HEK293 (cell line): ENCODE data around the gene TET3.

ENCODE experiments used
- CTCF ChIA-PET: fragments of 350-600 bp; formaldehyde crosslinking; extraction: SDS; loops from one replicate; lab custom pipeline; 2021; ENCODE audit warnings: antibody characterized with exemption; lab: Yijun Ruan, JAX
- POLR2A ChIA-PET: fragments of 300-600 bp; formaldehyde crosslinking; extraction: SDS; loops from one replicate; lab custom pipeline; 2020; ENCODE audit warnings: antibody characterized with exemption, inconsistent platforms; lab: Yijun Ruan, JAX
- H3K27ac ChIP-seq: fragments of 200-500 bp; sonication (Bioruptor generic); 2 replicates; pipeline ENCODE4 v1.5.1; 2014; ENCODE audit warnings: low read depth, low read length, control low read depth, inconsistent platforms; ENCODE audit errors: extremely low read depth
- H3K36me3 ChIP-seq, 2 experiments: fragments of 200-500 bp in 1 of 2; sonication (Bioruptor generic) in 1 of 2; 1 replicate in 1 of 2; 2 replicates in 1 of 2; pipeline ENCODE4 v1.5.1; 2014 to 2017; ENCODE audit warnings: inconsistent platforms in 2 of 2, low read length in 2 of 2; ENCODE audit not compliant: control insufficient read depth in 2 of 2, insufficient read depth in 1 of 2
- H3K4me1 ChIP-seq: fragments of 200-500 bp; sonication (Bioruptor generic); 2 replicates; pipeline ENCODE4 v1.5.1; 2014; ENCODE audit warnings: mild to moderate bottlenecking, low read length, inconsistent platforms; ENCODE audit not compliant: control insufficient read depth, insufficient read depth
- H3K4me3 ChIP-seq: 2 replicates; pipeline ENCODE4 v1.5.1; 2011; ENCODE audit warnings: low read depth, mild to moderate bottlenecking, control low read depth, low read length, moderate library complexity
- H3K9me3 ChIP-seq: fragments of 200-500 bp; sonication (Bioruptor generic); 2 replicates; pipeline ENCODE4 v1.5.1; 2014; ENCODE audit warnings: low read depth, low read length, inconsistent platforms; ENCODE audit not compliant: control insufficient read depth, insufficient read depth
- BCL11B ChIP-seq: fragments of 450-650 bp; formaldehyde crosslinking; IDR thresholded peaks from 2 replicates; pipeline ENCODE4 v1.5.1; 2016; ENCODE audit warnings: low read depth, missing biosample characterization, missing genetic modification characterization
- KLF1 ChIP-seq: fragments of 450-650 bp; formaldehyde crosslinking; IDR thresholded peaks from 2 replicates; pipeline ENCODE4 v1.5.1; 2016; ENCODE audit warnings: missing biosample characterization, missing genetic modification characterization
- MYNN ChIP-seq: fragments of 450-650 bp; formaldehyde crosslinking; IDR thresholded peaks from 2 replicates; pipeline ENCODE4 v1.5.1; 2016; ENCODE audit warnings: missing biosample characterization, missing genetic modification characterization, borderline replicate concordance
- SP2 ChIP-seq: fragments of 450-650 bp; formaldehyde crosslinking; IDR thresholded peaks from 2 replicates; pipeline ENCODE4 v1.5.1; 2016; ENCODE audit warnings: missing biosample characterization, missing genetic modification characterization
- ZFP41 ChIP-seq: fragments of 450-650 bp; formaldehyde crosslinking; IDR thresholded peaks from 2 replicates; pipeline ENCODE4 v1.5.1; 2016; ENCODE audit warnings: missing biosample characterization, missing genetic modification characterization, borderline replicate concordance
- ZNF121 ChIP-seq: fragments of 450-650 bp; formaldehyde crosslinking; IDR thresholded peaks from 2 replicates; pipeline ENCODE4 v1.5.1; 2016; ENCODE audit warnings: missing biosample characterization, missing genetic modification characterization
- ZNF132 ChIP-seq: fragments of 450-650 bp; formaldehyde crosslinking; IDR thresholded peaks from 2 replicates; pipeline ENCODE4 v1.5.1; 2017; ENCODE audit warnings: missing biosample characterization, missing genetic modification characterization, borderline replicate concordance
- ZNF211 ChIP-seq: fragments of 450-650 bp; formaldehyde crosslinking; IDR thresholded peaks from 2 replicates; pipeline ENCODE4 v1.5.1; 2016; ENCODE audit warnings: low read depth, missing biosample characterization, missing genetic modification characterization
- ZNF248 ChIP-seq: fragments of 450-650 bp; formaldehyde crosslinking; IDR thresholded peaks from 2 replicates; pipeline ENCODE4 v1.5.1; 2017; ENCODE audit warnings: missing biosample characterization, missing genetic modification characterization
- ZNF341 ChIP-seq: fragments of 450-650 bp; formaldehyde crosslinking; IDR thresholded peaks from 2 replicates; pipeline ENCODE4; 2016; ENCODE audit warnings: low read depth, missing biosample characterization, missing genetic modification characterization
- ZNF391 ChIP-seq: fragments of 450-650 bp; formaldehyde crosslinking; IDR thresholded peaks from 2 replicates; pipeline ENCODE4 v1.5.1; 2016; ENCODE audit warnings: low read depth, missing biosample characterization, missing genetic modification characterization, borderline replicate concordance
- ZNF416 ChIP-seq: fragments of 450-650 bp; formaldehyde crosslinking; IDR thresholded peaks from 2 replicates; pipeline ENCODE4 v1.5.1; 2016; ENCODE audit warnings: missing biosample characterization, missing genetic modification characterization
- ZNF501 ChIP-seq: fragments of 450-650 bp; formaldehyde crosslinking; IDR thresholded peaks from 2 replicates; pipeline ENCODE4 v1.5.1; 2016; ENCODE audit warnings: missing biosample characterization, missing genetic modification characterization
- ZNF76 ChIP-seq: fragments of 450-650 bp; formaldehyde crosslinking; IDR thresholded peaks from 2 replicates; pipeline ENCODE4; 2016; ENCODE audit warnings: low read depth, missing biosample characterization, missing genetic modification characterization, borderline replicate concordance
- TF ChIP-seq, protein P1 (sequence below): fragments of 450-650 bp; formaldehyde crosslinking; conservative IDR thresholded peaks from 2 replicates; pipeline ENCODE4 v1.5.1; 2016; ENCODE audit warnings: low read depth, missing biosample characterization, missing genetic modification characterization
- TF ChIP-seq, protein P2 (sequence below): fragments of 450-650 bp; formaldehyde crosslinking; IDR thresholded peaks from 2 replicates; pipeline ENCODE4 v1.5.1; 2016; ENCODE audit warnings: missing biosample characterization, missing genetic modification characterization
- TF ChIP-seq, protein P3 (sequence below): fragments of 450-650 bp; formaldehyde crosslinking; IDR thresholded peaks from 2 replicates; pipeline ENCODE4 v1.5.1; 2017; ENCODE audit warnings: missing biosample characterization, missing genetic modification characterization
- TF ChIP-seq, protein P4 (sequence below): fragments of 450-650 bp; formaldehyde crosslinking; IDR thresholded peaks from 2 replicates; pipeline ENCODE4 v1.5.1; 2016; ENCODE audit warnings: missing biosample characterization, missing genetic modification characterization
- TF ChIP-seq, protein P5 (sequence below): fragments of 450-650 bp; formaldehyde crosslinking; optimal IDR thresholded peaks from 2 replicates; pipeline ENCODE3; 2016; ENCODE audit warnings: missing biosample characterization, mild to moderate bottlenecking, missing genetic modification characterization
- TF ChIP-seq, protein P6 (sequence below): fragments of 450-650 bp; IDR thresholded peaks from 2 replicates; pipeline ENCODE4 v1.5.1; 2018; ENCODE audit warnings: missing biosample characterization, missing genetic modification characterization

Gene TET3

DNA sequence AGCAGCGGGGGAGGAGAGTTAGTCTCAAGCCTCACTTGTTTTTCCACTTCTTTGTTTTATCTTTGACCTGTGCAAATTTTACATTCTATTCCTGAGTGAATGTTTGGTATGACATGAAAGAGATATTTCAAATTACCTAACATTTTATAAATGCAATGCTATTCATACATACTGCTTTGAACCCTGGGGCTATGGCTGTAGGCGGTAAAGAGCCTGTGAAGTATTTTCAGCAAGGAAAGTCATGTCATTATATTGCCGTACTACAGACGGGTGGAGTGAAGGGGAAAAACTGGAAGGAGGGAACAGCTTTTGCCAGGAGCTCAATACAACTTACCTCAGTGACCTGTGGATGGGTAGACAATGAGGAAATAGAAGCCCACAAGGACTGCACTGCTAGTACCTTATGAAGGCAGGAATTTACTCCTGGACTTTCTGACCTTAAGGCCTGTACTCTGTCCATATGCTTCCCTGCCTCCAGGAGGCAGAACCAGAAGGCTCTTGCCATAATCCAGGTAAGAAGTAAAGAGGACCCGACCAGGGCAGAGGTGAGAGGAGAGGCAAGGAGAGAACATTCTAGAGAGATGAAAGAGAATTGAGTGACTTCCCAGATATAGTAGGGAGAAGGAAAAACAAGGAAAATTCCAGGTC, 28.4 kb upstream of the TET3 start (continued):
- TF ChIP-seq, protein P1, sequence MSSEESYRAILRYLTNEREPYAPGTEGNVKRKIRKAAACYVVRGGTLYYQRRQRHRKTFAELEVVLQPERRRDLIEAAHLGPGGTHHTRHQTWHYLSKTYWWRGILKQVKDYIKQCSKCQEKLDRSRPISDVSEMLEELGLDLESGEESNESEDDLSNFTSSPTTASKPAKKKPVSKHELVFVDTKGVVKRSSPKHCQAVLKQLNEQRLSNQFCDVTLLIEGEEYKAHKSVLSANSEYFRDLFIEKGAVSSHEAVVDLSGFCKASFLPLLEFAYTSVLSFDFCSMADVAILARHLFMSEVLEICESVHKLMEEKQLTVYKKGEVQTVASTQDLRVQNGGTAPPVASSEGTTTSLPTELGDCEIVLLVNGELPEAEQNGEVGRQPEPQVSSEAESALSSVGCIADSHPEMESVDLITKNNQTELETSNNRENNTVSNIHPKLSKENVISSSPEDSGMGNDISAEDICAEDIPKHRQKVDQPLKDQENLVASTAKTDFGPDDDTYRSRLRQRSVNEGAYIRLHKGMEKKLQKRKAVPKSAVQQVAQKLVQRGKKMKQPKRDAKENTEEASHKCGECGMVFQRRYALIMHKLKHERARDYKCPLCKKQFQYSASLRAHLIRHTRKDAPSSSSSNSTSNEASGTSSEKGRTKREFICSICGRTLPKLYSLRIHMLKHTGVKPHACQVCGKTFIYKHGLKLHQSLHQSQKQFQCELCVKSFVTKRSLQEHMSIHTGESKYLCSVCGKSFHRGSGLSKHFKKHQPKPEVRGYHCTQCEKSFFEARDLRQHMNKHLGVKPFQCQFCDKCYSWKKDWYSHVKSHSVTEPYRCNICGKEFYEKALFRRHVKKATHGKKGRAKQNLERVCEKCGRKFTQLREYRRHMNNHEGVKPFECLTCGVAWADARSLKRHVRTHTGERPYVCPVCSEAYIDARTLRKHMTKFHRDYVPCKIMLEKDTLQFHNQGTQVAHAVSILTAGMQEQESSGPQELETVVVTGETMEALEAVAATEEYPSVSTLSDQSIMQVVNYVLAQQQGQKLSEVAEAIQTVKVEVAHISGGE (tag by site-specific recombination): no peak
- TF ChIP-seq KLF1 (tag by site-specific recombination) (no peak), ZNF501 (tag by site-specific recombination) (no peak), ZNF391 (tag by site-specific recombination) (no peak), ZNF341 (tag by site-specific recombination) (no peak), ZFP41 (tag by site-specific recombination) (no peak), MYNN (tag by site-specific recombination) (no peak), ZNF211 (tag by site-specific recombination) (no peak)
- TF ChIP-seq, protein P2, sequence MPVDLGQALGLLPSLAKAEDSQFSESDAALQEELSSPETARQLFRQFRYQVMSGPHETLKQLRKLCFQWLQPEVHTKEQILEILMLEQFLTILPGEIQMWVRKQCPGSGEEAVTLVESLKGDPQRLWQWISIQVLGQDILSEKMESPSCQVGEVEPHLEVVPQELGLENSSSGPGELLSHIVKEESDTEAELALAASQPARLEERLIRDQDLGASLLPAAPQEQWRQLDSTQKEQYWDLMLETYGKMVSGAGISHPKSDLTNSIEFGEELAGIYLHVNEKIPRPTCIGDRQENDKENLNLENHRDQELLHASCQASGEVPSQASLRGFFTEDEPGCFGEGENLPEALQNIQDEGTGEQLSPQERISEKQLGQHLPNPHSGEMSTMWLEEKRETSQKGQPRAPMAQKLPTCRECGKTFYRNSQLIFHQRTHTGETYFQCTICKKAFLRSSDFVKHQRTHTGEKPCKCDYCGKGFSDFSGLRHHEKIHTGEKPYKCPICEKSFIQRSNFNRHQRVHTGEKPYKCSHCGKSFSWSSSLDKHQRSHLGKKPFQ (tag by site-specific recombination): no peak
- TF ChIP-seq, protein P3, sequence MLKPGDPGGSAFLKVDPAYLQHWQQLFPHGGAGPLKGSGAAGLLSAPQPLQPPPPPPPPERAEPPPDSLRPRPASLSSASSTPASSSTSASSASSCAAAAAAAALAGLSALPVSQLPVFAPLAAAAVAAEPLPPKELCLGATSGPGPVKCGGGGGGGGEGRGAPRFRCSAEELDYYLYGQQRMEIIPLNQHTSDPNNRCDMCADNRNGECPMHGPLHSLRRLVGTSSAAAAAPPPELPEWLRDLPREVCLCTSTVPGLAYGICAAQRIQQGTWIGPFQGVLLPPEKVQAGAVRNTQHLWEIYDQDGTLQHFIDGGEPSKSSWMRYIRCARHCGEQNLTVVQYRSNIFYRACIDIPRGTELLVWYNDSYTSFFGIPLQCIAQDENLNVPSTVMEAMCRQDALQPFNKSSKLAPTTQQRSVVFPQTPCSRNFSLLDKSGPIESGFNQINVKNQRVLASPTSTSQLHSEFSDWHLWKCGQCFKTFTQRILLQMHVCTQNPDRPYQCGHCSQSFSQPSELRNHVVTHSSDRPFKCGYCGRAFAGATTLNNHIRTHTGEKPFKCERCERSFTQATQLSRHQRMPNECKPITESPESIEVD (tag by site-specific recombination): no peak

DNA sequence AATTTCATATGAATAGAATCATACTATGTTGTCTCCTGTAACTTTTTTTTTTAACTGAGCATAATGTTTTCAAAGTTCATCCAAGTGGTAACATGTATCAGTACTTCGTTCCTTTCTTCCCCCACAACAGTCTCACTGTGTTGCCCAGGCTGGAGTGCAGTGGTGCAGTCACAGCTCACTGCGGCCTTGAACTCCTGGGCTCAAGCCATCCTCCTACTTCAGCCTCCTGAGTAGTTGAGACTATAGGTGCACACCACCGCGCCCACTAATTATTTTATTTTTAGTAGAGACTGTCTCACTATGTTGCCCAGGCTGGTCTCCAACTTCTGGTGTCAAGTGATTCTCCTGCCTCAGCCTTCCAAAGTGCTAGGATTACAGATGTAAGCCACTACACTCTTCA, 23.4 kb upstream of the TET3 start:
- no peaks in the 10 kb centered on the region for H3K4me1 ChIP-seq
- TF ChIP-seq, protein P4, sequence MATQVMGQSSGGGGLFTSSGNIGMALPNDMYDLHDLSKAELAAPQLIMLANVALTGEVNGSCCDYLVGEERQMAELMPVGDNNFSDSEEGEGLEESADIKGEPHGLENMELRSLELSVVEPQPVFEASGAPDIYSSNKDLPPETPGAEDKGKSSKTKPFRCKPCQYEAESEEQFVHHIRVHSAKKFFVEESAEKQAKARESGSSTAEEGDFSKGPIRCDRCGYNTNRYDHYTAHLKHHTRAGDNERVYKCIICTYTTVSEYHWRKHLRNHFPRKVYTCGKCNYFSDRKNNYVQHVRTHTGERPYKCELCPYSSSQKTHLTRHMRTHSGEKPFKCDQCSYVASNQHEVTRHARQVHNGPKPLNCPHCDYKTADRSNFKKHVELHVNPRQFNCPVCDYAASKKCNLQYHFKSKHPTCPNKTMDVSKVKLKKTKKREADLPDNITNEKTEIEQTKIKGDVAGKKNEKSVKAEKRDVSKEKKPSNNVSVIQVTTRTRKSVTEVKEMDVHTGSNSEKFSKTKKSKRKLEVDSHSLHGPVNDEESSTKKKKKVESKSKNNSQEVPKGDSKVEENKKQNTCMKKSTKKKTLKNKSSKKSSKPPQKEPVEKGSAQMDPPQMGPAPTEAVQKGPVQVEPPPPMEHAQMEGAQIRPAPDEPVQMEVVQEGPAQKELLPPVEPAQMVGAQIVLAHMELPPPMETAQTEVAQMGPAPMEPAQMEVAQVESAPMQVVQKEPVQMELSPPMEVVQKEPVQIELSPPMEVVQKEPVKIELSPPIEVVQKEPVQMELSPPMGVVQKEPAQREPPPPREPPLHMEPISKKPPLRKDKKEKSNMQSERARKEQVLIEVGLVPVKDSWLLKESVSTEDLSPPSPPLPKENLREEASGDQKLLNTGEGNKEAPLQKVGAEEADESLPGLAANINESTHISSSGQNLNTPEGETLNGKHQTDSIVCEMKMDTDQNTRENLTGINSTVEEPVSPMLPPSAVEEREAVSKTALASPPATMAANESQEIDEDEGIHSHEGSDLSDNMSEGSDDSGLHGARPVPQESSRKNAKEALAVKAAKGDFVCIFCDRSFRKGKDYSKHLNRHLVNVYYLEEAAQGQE (tag by site-specific recombination): no peak
- TF ChIP-seq BCL11B (tag by site-specific recombination) (no peak), ZNF416 (tag by site-specific recombination) (no peak), SP2 (tag by site-specific recombination) (no peak), KLF1 (tag by site-specific recombination) (no peak), ZNF248 (tag by site-specific recombination) (no peak), ZNF132 (tag by site-specific recombination) (no peak), ZNF76 (tag by site-specific recombination) (no peak), ZNF121 (tag by site-specific recombination) (no peak)
- TF ChIP-seq, protein P5, sequence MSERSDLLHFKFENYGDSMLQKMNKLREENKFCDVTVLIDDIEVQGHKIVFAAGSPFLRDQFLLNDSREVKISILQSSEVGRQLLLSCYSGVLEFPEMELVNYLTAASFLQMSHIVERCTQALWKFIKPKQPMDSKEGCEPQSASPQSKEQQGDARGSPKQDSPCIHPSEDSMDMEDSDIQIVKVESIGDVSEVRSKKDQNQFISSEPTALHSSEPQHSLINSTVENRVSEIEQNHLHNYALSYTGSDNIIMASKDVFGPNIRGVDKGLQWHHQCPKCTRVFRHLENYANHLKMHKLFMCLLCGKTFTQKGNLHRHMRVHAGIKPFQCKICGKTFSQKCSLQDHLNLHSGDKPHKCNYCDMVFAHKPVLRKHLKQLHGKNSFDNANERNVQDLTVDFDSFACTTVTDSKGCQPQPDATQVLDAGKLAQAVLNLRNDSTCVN (tag by site-specific recombination): no peak
- TF ChIP-seq, protein P6, sequence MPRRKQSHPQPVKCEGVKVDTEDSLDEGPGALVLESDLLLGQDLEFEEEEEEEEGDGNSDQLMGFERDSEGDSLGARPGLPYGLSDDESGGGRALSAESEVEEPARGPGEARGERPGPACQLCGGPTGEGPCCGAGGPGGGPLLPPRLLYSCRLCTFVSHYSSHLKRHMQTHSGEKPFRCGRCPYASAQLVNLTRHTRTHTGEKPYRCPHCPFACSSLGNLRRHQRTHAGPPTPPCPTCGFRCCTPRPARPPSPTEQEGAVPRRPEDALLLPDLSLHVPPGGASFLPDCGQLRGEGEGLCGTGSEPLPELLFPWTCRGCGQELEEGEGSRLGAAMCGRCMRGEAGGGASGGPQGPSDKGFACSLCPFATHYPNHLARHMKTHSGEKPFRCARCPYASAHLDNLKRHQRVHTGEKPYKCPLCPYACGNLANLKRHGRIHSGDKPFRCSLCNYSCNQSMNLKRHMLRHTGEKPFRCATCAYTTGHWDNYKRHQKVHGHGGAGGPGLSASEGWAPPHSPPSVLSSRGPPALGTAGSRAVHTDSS (tag by site-specific recombination): no peak
- TF ChIP-seq, all 188 proteins: peak for 0
- H3K9me3 ChIP-seq: no peaks in the 10 kb centered on the region
- POLR2A ChIA-PET: no interaction called here
- H3K27ac ChIP-seq: no peak overlapping the region
- H3K36me3 ChIP-seq: peaks cover 17 to 37% of the 10 kb centered on the region in 2 experiments
- H3K4me3 ChIP-seq: no peak overlapping the region
- CTCF ChIA-PET: no interaction called here
